GM19240 (cell line): ENCODE measurements around the gene CCDC158.
"Not testable (repeated sequence)": the region's sequence is repeated elsewhere in the genome, so short reads cannot be mapped to it uniquely, and the experiment has no call there.

Experiments
- DNase-seq: peaks from one replicate; pipeline ENCODE4 v3.0.0; 2011; ENCODE audit warnings: low spot score; ENCODE audit not compliant: insufficient read length

CCDC158 gene

DNA sequence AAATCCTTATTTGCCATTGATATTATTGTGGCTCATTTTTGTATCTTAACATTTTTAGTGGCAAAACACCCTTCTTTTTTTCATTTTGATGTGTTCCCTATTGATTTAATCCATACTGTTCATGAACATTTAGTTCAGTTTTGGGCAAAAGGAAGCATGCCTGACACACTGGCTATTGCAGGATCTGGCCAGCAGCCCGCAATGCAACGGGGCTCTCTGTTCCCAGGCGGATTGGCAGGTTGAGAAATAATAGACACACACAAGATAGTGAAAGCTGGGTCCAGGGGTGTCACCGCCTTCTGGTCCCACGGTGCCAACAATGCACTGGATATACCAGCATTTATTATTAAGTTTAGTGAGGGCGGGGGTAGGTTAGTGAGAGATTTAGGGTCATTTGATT, 139.3 kb downstream of the CCDC158 start:
- not testable (repeated sequence) for DNase-seq

DNA sequence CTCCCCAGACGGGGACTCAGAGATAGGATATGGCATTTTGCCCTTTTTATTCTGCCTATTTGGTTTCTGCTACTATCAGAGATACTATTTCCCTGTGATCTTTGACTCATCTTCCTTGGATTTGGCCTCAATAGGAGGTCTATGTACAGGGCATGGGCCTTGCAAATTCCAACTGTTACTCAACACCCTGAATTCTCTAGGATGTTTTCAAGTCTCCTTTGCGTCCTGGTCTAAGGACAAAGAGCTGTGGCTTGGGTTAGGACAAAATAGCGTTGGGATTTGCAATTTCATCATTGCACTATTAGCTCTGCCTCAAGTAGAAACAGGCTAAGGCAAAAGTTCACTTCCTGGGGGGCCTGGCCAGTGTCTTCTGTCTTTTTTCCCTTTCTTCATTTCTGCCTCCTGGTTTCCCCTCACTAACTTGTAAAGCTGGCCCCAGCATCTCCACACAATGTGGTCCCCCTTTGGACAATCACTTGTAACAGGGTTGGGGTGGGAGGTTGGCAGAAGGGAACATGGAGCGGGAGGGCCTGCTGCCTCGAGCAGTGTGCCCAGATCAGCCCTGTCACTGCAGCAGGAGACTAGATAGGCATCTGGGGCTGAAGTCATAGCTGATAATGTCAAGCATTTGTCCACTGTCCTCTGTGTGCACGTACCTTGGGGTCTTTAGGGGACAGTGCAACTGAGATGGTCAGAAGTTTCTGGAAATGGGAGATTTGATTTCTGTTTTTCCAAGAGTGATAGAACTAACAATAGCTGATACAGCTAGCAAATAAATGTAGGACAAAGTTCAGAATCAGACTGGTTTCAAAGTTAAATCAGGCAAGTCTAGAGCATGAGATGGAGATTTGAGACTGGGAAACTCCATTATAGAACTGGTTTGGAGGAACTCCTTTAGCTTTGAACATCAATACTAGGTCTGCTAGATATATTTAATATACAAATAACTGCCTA, 140.2 kb downstream of the CCDC158 start:
- DNase-seq = no peak

DNA sequence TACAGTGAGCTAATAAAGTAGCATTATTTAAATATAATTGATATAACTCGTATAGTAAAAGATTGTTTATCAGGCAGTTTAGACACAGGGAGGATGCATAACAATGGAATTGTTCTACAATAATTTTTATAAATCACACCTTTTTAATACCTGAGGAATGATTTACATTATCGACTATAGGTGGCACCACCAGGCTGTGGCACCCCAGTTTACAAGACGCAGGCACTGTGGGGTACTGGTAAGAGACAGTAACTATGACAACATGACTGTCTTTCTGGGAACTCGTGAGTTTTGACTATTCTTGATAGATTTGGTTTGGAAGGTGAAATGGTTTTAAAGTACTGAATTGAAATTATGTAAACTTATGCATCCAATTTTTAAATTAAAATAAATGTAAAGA, 141.5 kb downstream of the CCDC158 start:
- DNase-seq = no peak

DNA sequence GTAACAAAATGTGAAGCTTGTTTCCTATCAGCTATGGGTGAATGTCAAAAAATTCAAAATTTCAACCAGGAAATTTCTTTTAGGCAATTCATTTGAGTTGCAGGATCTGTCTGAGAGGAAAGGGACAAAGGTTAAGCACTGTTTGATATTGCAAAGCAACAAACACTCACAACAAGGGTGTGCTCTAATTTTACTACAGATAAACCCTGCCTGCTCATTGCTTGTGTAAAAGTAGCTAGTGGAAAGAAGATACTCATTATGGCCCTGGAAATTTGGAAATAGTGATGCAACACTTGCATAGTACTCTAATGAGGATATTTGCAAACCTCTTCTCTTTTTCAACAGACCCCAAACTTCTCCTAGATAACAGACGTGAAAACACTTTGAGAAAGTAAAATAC, 142.4 kb downstream of the CCDC158 start:
- DNase-seq = no peak

DNA sequence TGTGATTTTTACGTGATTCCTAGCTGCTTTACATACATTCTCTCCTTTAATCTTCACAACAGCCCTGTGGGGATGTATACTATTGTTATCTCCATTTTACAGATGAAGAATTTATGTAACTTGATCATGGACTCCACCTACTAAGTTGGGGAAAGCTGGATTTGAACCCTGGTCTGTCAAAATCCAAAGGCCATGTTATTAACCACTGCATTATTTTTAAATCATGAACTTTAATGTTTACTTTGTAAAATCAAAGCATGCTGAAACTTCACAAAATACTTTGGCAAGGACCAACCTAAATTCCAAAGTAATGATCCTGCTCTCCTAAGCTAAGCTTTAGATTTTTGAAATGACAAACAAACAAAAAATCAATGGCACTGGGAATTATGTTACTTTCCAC, 143.3 kb downstream of the CCDC158 start:
- DNase-seq = no peak

DNA sequence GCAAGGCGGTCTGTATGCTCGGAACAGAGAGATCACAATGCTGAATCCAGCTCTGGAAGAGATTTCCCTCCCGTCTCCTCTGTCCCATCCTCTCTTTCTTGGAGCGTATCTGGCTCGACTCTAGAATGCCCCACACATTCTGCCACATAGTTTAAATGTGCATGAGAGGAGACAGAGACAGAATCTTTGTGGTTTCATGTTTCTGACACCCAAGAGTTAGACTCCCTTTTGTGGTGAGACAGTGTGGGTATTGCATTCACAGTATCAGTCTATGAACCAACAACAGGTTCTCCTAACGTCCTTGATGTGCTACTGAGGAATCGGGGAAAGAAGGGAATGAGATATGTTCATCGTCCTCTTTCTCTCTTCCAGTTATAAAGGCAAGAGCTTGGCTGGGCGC, 144.1 kb downstream of the CCDC158 start:
- no peak for DNase-seq

DNA sequence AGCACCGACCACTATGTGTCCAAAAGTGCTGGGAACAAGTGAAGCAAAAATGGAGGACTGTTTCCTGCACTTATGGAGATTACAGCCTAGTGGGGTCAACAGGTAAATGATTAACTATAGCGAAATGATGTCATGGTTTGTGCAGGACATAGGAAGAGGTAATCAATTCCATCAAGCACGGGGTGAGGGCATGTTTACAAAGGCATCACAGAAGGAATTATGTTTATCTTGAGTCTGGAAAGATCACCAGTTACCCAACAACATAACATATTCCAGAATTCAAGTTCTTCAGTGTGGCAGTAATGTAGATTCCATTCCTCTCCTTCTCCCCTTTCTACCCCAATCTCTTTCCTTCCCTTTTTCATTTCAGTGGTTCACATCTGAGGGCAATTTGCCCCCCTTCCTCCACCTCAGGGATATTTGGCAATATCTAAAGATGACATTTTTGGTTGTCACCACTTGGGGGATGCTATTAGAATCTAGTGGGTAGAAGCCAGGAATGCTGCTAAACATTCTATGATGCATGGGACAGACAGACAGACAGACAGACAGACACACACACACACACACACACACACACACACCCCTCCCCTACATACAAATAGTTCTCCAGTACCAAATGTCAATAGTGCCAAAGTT, 145.3 kb downstream of the CCDC158 start:
- DNase-seq = no peak

DNA sequence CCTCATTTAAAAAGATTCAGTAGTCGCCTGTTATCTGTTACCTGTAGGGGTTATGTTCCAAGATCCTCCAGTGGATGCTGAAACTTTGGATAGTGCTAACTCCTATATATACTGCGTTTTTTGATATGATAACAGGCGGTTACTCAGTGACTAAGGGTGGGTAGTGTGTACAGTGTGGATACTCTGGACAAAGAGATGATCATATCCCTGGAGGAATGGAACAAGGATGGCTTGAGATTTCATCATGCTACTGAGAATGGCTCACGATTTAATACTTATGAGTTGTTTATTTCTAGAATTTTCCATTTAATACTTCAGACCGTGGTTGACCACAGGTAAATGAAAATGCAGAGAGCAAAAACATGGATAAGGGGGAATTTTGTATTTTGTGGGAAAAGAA, 147.9 kb downstream of the CCDC158 start:
- no peak for DNase-seq

DNA sequence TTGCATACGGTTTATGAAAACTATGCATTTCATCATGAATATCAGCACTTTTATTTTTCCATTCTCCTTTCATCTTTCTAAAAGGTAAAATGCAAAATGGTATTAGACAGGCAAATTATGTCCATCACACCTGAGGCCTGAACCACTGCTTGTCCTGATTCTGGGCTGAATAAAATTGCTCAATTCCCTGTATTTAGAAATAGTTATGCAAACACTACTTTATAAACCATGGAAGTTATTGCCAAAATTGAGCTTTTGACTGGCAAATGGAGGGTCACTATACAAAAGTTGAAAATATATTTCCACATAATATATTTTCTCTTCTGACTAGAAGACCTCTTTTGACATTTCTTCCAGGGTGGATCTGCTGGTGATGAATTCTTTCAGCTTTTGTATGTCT, 148.4 kb downstream of the CCDC158 start:
- DNase-seq = no peak

DNA sequence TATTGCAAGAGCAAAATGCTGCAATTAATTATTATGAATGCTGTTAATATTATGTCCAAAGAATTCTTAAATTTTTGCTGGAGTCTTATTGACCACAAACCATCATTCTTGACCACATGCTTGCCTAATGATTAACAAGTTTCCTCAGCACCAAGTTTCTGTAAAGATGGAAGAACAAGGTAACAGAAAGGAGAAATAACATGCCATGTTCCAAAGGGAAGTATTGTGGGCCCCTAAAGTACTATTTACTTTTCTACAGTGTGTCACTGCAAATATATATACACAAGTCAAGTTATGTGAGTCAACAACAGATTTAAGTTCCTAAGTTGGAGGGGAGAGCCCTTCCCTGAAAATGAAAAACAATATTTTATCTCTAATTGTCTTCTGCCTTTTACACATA, 148.9 kb downstream of the CCDC158 start:
- no peak for DNase-seq

DNA sequence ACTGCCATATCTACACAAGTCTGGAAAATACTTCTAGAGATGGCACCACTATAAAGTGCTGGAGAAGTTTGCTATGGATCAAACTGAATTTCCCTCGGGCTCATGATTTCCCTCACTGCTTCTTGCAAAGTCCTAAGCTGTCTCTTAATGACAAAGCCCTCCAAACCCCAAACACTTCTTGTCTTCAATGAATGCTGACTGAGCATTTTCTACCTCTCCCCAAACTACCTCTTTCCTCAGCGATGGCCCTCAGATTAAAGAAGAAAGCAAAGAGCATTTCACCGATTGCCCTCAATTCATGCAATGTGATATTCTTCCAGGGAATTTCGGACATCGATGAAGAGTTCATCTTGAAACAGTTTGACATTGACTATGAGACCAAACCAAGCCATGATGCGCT, 149.7 kb downstream of the CCDC158 start:
- DNase-seq = no peak

DNA sequence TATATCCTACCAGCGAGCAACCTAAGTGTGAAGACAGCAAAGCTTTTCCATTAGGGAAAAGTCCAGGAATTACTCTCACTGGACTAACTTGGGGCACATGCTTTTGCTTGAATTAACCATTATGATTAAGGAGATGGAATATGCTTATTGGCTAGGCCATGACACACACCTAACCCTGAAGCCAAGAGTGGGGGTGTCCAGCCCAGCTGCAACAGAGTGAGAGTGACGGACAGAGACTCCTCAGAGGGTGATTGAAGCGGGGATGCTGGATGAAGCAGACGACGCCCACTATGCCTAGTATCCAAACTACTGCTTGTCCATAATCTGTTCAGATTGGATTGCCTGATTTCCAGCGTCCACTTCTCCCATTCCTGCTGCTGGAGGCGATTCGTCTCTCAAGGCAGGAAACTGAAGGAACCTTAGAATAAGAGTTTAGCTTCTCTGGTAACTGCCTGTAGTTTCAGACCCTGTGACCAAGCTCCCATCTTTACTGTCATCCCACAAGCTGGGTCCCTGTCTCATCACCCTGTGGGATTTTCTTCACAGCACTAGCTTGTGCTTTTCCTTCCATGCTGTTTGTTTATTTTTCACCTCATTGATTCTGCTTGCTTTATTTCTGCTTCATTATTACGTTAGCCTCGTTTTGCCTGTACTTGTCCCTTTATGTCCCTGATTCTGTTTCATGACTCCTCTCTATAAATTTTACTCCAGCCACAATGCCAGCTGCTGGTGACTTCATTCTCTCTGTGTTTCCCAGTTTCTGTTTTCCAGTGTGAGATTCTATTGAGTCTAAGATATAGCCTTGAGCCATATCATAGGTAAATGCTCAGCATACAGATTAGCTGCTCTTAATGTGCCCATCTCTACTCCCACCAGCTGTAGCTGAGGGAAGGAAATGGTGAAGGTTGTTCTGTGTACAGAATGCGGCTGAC, 150.4 kb downstream of the CCDC158 start:
- DNase-seq = no peak

DNA sequence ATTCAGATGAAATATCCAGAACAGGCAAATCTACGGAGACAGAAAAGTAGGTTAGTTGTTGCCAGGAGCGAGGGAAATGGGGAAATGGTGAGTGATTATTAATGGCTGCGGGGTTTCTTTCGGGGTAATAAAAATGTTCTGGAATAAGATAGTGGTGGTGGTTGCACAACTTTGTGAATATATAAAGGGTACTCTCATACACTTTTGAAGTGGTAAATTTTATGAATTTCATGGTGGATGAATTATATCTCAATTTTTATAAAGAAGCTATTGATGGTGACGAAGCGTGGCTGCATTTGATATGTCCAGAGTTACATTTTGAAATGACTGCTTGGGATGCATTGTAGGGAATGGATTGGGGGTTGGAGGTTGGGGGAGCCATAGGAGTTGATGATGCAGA, 153.1 kb downstream of the CCDC158 start:
- DNase-seq = no peak

DNA sequence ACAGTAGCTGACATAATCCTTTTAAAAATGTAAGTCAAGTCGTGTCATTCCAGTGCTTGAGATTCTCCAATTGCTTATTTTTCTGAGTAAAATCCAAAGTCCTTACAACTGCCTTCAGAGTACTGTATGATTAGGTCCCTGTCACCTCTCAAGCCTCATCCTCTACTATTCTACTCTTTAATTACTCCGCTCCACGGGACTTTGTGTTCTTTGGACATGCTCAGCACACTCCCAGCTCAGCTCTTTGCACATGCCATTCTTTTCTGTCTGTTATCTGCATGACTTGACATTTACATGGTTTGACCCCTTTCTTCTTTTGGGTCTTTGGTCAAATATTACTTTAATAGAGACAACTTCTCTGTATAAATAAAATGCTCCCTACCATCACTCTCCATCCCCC, 154.3 kb downstream of the CCDC158 start:
- DNase-seq = no peak

DNA sequence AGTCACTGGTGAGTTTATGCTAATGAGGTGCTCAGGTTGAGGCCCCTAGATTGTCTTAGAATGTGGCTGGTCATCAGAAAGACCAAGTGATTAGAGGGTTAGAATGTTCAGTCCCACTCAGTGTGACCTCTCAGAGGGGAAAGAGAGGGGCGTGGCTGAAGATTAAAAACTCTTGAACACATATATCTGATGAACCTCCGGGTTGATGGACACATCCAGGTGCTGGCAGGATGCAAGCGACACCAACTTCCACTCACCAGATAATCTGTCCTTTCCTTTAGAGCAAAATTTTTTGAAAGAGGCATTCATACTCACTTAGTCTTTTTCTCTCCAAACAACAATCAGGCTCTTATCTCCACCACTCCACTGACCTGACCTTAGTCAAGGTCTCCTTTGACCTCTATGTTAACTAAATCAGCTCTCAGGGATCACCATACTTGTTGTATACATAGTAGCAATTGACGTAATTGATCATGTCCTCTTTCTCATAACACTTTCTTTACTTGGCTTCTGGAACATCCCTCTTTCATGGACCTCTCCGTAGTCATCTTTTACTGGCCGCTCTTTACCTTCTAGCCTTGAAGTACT, 155.2 kb downstream of the CCDC158 start:
- DNase-seq = no peak
